Ovary (tissue), 9 donors: ENCODE results near the gene OLIG1. TPM values are rescaled to one million over a fixed set of nuclear protein-coding genes. Genes with fewer than 3 reads are reported as not detected.

ENCODE experiments used
- DNase-seq, 5 donors: peaks; one replicate each; pipeline ENCODE4 v3.0.0-alpha.2; 2019 to 2020
- H3K27ac ChIP-seq, 2 donors: fragments of 200-600 bp; one replicate each; pipeline versions ENCODE4 v1.5.1 to v1.8.0; 2019 to 2022
- H3K27me3 ChIP-seq: fragments of 200-600 bp; one replicate; pipeline ENCODE4 v1.8.0; 2022
- H3K36me3 ChIP-seq: fragments of 200-600 bp; sonication (generic); one replicate; pipeline ENCODE4 v1.5.1; 2019
- H3K4me1 ChIP-seq: one replicate; pipeline ENCODE4 v1.8.1; 2013; ENCODE audit warnings: mild to moderate bottlenecking, moderate library complexity; ENCODE audit not compliant: insufficient read depth
- H3K4me3 ChIP-seq: fragments of 200-600 bp; sonication (generic); one replicate; pipeline ENCODE4 v1.5.1; 2017
- H3K9me3 ChIP-seq, 2 donors: fragments of 200-600 bp in 1 of 2; sonication (generic) in 1 of 2; one replicate each; pipeline versions ENCODE4 v1.5.1 to v1.8.1; 2013 to 2019; ENCODE audit warnings: mild to moderate bottlenecking in 1 of 2, moderate library complexity in 1 of 2
- EP300 ChIP-seq: sonication (generic); formaldehyde crosslinking; IDR thresholded peaks from one replicate; pipeline ENCODE4 v1.6.1; 2017; ENCODE audit warnings: antibody characterized with exemption
- POLR2A ChIP-seq: fragments of 450-650 bp; IDR thresholded peaks from one replicate; pipeline ENCODE4 v1.6.1; 2017; ENCODE audit warnings: antibody characterized with exemption, mild to moderate bottlenecking, moderate library complexity
- WGBS, 3 donors: extraction: QIAGEN DNeasy Blood & Tissue Kit in 1 of 3; methylation state at CpG; one replicate each; pipeline versions ENCODE4 v1.1.5 to v1.1.7; 2013 to 2017; 5-methylcytosine and 5-hydroxymethylcytosine counted together
- intact Hi-C, 4 donors: fragments of 100-400 bp; cut with DNase I; formaldehyde crosslinking; loops; one replicate each; pipeline versions ENCODE4 v1.11.0 to v1.15.1; 2022 to 2023
- polyA plus RNA-seq, 2 donors: library from polyadenylated mRNA; stranded (reverse); fragments of 200-250 nt in 1 of 2; fragments of 350-450 nt in 1 of 2; fragmentation: Illumina TruSeq in 1 of 2; extraction: RNeasy Lipid Tissue Mini Kit (QIAGEN cat#74804) in 1 of 2; gene quantifications; one replicate each; pipeline ENCODE4 v1.2.3, GENCODE V29; 2013 to 2014
- total RNA-seq, 7 donors: library from RNA; depleted of rRNA in 2 of 7; stranded (reverse); fragments of >200 nt in 2 of 7; fragmentation: NEBNext Ultra II Directional in 3 of 7; extraction: Animal tissue kit (Norgen Biotek cat#: 25700) in 3 of 7; gene quantifications; one replicate each; pipeline versions ENCODE4 v1.1.0 to v1.2.4, GENCODE V29; 2016 to 2023
- TF ChIP-seq, protein P1 (sequence below), 3 donors: fragments of 450-650 bp in 2 of 3; fragments of 200-600 bp in 1 of 3; IDR thresholded peaks; one replicate each; pipeline versions ENCODE4 v1.5.1 to v1.8.0; 2016 to 2022; ENCODE audit warnings: antibody characterized with exemption in 3 of 3, mild to moderate bottlenecking in 1 of 3
- donor health status: DM: no; HTN: no; CAD: no; lungs with moderate emphysema.
- donor health status: DM: no; HTN: no; CAD: no.
- donor health status: Bipolar disorder and iron deficiency.
- donor health status: DM: yes; HTN: yes; CAD: no.
- donor health status: DM: no; HTN: no; CAD: no.
- donor health status: DM: yes; HTN: yes; CAD: no.

The OLIG1 gene
- total and polyA plus RNA-seq, 9 donors, result not detected

DNA sequence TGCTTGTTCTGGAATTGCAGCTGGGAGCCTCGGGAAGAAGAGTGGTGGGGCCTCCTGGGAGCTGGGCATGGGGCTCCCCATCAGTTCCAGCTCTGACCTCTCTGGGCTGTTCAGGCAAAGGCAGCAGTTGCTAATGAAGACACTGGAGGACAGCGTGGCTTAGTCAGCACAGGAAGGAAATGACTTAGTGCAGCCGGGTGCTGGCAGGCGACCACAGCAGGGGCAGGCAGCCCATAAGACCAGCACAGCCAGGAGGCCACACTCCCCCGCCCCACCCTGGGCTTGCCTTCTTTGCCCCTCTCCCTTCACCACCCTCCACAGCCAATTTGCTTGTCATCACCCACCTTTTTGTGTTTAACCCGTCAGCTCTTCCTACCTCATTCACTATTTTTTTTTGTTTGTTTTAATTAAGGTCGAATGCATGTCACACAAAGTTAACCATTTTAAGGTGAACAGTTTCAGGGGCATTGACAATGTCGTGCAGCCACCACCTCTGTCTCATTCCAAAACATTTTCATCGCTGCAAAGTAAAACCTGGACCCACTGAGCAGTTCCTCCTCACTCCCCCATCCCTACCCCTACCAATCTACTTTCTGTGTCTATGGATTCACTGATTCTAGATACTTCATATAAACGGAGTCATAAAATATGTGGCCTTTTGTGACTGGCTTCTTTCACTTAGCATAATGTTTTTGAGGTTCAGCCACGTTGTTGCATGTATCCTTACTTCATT, 33.3 kb upstream of the OLIG1 start:
- Histone ChIP-seq H3K4me3 (no peak overlapping the region), H3K36me3 (no peaks in the 10 kb centered on the region), H3K9me3 (no peaks in the 10 kb centered on the region), H3K27ac (no peak overlapping the region), H3K4me1 (no peaks in the 10 kb centered on the region), H3K27me3 (no peaks in the 10 kb centered on the region)
- no peak for DNase-seq
- intact Hi-C loops, result no loop called here
- WGBS, 3 donors, result 26 to 34% (median 26%) methylated on average over 11 of the region's 11 CpGs
- TF ChIP-seq EP300, result no peak

DNA sequence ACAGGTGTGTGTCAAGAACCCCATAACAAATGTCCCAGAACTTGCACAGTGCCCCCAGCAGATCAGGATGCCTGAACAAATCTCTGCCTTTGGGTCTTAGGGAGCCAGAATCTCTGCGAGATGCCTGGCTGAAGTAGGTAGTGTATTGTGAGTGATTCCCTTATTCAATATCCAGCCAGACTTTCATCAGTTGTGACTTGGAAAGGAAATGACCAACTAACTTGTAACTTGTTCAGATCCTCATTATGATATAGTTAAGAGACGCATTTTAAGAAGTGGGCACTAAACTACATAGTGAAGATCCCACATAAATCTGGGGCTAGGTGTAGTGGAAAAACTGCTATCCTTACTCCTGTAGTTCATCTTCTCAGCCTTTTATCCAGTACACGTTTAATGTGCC, 32.4 kb upstream of the OLIG1 start:
- Histone ChIP-seq H3K9me3 (no peaks in the 10 kb centered on the region), H3K27me3 (no peaks in the 10 kb centered on the region), H3K36me3 (no peaks in the 10 kb centered on the region), H3K4me1 (no peaks in the 10 kb centered on the region), H3K4me3 (no peak overlapping the region), H3K27ac (no peak overlapping the region)
- WGBS, 3 donors, result 68 to 70% (median 69%) methylated on average over 3 of the region's 3 CpGs
- TF ChIP-seq POLR2A (no peak), EP300 (no peak)
- intact Hi-C loops, result no loop called here
- no peak for DNase-seq

DNA sequence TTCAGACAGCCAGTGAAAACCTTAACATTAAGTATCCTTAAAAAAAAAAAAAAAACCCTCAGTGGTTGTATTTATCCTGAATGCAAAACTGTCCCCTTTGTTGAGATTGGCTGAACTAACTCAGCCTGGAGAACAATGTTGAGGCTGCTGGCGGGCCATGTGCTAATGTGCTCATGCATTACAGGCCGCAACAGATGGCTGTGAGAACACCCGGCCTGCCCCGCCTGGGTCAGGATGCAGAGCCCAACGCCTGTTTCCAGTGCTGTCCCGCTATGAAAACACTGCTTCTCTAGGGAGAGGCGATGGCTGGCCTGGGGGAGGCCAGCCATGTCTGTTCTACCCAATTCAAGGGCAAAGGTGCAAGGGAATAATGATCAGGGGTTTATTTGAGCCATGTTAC, 30.4 kb upstream of the OLIG1 start:
- no peak for DNase-seq
- intact Hi-C loops, result no loop called here
- Histone ChIP-seq H3K27ac (no peak overlapping the region), H3K4me1 (no peaks in the 10 kb centered on the region), H3K4me3 (no peak overlapping the region), H3K36me3 (no peaks in the 10 kb centered on the region), H3K27me3 (no peaks in the 10 kb centered on the region), H3K9me3 (no peaks in the 10 kb centered on the region)
- no peak for TF ChIP-seq POLR2A
- TF ChIP-seq, protein P1, sequence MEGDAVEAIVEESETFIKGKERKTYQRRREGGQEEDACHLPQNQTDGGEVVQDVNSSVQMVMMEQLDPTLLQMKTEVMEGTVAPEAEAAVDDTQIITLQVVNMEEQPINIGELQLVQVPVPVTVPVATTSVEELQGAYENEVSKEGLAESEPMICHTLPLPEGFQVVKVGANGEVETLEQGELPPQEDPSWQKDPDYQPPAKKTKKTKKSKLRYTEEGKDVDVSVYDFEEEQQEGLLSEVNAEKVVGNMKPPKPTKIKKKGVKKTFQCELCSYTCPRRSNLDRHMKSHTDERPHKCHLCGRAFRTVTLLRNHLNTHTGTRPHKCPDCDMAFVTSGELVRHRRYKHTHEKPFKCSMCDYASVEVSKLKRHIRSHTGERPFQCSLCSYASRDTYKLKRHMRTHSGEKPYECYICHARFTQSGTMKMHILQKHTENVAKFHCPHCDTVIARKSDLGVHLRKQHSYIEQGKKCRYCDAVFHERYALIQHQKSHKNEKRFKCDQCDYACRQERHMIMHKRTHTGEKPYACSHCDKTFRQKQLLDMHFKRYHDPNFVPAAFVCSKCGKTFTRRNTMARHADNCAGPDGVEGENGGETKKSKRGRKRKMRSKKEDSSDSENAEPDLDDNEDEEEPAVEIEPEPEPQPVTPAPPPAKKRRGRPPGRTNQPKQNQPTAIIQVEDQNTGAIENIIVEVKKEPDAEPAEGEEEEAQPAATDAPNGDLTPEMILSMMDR (IDR thresholded peaks at IDR 0.05), result no peak
- TF ChIP-seq EP300, result no peak
- 48 to 57% (median 49%) methylated on average over 7 of the region's 7 CpGs for WGBS, 3 donors

DNA sequence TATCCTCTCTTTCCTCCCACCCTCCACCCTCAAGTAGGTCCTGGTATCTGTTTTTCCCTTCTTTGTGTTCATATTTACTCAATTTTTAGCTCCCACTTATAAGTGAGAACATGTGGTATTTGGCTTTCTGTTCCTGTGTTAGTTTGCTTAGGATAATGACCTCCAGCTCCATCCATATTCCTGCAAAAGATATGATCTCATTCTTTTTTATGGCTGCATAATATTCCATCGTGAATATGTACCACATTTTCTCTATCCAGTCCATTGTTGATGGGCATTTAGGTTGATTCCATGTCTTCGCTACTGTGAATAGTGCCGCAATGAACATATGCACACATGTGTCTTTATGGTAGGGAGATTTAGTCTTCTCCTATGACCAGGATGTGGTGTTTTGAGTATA, 29.7 kb upstream of the OLIG1 start:
- TF ChIP-seq, protein P1 (IDR thresholded peaks at IDR 0.05), result no peak
- no peak for TF ChIP-seq EP300
- TF ChIP-seq POLR2A, result no peak
- H3K27ac ChIP-seq, result no peak overlapping the region
- no peaks in the 10 kb centered on the region for H3K36me3 ChIP-seq
- intact Hi-C loops, result no loop called here
- 92 to 94% (median 92%) methylated on average over 3 of the region's 3 CpGs for WGBS, 3 donors
- no peak overlapping the region for H3K4me3 ChIP-seq
- H3K4me1 ChIP-seq, result no peaks in the 10 kb centered on the region
- no peaks in the 10 kb centered on the region for H3K27me3 ChIP-seq
- DNase-seq, result no peak
- no peaks in the 10 kb centered on the region for H3K9me3 ChIP-seq

DNA sequence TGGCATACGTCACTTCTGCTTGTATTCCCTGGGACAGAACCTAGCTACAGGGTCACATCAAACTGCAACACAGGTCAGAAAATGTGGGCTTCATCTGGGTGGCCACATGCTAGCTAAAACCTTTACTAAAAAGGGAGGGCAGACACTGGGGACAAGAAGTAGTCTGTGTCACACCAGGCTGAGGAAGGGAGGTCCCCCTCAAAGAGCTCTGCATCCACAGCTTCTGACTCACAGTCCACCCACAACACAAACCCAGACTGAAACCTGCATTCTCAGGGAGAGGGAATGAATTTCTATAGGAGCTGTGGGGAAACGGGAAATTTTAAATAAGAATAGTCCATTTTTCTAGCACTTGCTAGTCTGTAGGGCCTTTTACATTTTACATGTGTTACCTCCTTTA, 28.0 kb upstream of the OLIG1 start:
- WGBS, 3 donors, result 46 to 51% (median 48%) methylated on average over 2 of the region's 2 CpGs

More for the DNA sequence above, 28.0 kb upstream of the OLIG1 start:
- no peak overlapping the region for H3K4me3 ChIP-seq
- H3K36me3 ChIP-seq, result no peaks in the 10 kb centered on the region
- intact Hi-C loops, result no loop called here
- H3K27ac ChIP-seq, result no peak overlapping the region
- no peaks in the 10 kb centered on the region for H3K9me3 ChIP-seq
- H3K27me3 ChIP-seq, result no peaks in the 10 kb centered on the region
- TF ChIP-seq, protein P1 (IDR thresholded peaks at IDR 0.05), result no peak
- TF ChIP-seq POLR2A, result no peak
- TF ChIP-seq EP300, result no peak
- no peak for DNase-seq
- no peaks in the 10 kb centered on the region for H3K4me1 ChIP-seq
